Measurements from ENCODE around the gene SHISA7. TPM values are rescaled to one million over a fixed set of nuclear protein-coding genes. Genes with fewer than 3 reads are reported as not detected.

Gene SHISA7
- total and polyA plus RNA-seq, 7 donors: 0.01 TPM; not detected in 6

- TF ChIP-seq, protein P1, sequence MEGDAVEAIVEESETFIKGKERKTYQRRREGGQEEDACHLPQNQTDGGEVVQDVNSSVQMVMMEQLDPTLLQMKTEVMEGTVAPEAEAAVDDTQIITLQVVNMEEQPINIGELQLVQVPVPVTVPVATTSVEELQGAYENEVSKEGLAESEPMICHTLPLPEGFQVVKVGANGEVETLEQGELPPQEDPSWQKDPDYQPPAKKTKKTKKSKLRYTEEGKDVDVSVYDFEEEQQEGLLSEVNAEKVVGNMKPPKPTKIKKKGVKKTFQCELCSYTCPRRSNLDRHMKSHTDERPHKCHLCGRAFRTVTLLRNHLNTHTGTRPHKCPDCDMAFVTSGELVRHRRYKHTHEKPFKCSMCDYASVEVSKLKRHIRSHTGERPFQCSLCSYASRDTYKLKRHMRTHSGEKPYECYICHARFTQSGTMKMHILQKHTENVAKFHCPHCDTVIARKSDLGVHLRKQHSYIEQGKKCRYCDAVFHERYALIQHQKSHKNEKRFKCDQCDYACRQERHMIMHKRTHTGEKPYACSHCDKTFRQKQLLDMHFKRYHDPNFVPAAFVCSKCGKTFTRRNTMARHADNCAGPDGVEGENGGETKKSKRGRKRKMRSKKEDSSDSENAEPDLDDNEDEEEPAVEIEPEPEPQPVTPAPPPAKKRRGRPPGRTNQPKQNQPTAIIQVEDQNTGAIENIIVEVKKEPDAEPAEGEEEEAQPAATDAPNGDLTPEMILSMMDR (IDR thresholded peaks at IDR 0.05): no peak
- DNase-seq (no peak), ATAC-seq (no peak)
- Histone ChIP-seq H3K36me3 (ENCODE audit: insufficient read depth in 1 of 2, low read depth in 1 of 2) (no peaks in the 10 kb centered on the region), H3K27ac (no peak overlapping the region), H3K27me3 (ENCODE audit: insufficient read depth in 3 of 3, low read length in 2 of 3) (no peaks in the 10 kb centered on the region), H3K4me1 (peaks cover 2% of the 10 kb centered on the region), H3K9me3 (no peaks in the 10 kb centered on the region), H3K4me3 (no peak overlapping the region)
- intact Hi-C loops (cut with DNase I): loop anchor here (5.0 kb wide), 2 partner anchors 37 to 167 kb away; no protein-coding TSS in a partner anchor
- 71 to 79% (median 76%) methylated on average over 11 of the region's 11 CpGs for WGBS, 3 donors
Observed at GRCh38 chr19:55465460-55466240, 22.6 kb upstream of the SHISA7 start.

- intact Hi-C loops (cut with DNase I): loop anchor here (5.0 kb wide), 2 partner anchors 38 to 168 kb away; no protein-coding TSS in a partner anchor
- no peak within 1 kb of the TSS for H3K27ac ChIP-seq
- no peaks in the 10 kb centered on the region for H3K9me3 ChIP-seq
- H3K36me3 ChIP-seq (ENCODE audit: insufficient read depth in 1 of 2, low read depth in 1 of 2): no peaks in the 10 kb centered on the region
- peaks cover 2% of the 10 kb centered on the region for H3K4me1 ChIP-seq
- DNase-seq (no peak), ATAC-seq (no peak)
- no peaks in the 10 kb centered on the region for H3K27me3 ChIP-seq (ENCODE audit: insufficient read depth in 3 of 3, low read length in 2 of 3)
- TF ChIP-seq, protein P1 (IDR thresholded peaks at IDR 0.05): no peak
- no peak within 1 kb of the TSS for H3K4me3 ChIP-seq
- 63 to 77% (median 73%) methylated on average over 7 to 14 of the region's 14 CpGs for WGBS, 3 donors
Observed at GRCh38 chr19:55464662-55465054, 21.6 kb upstream of the SHISA7 start, which contains the start of gene C19orf85. C19orf85 (minus strand) TSS chr19:55464751; CDS start chr19:55464554, 197 bp downstream.

DNA sequence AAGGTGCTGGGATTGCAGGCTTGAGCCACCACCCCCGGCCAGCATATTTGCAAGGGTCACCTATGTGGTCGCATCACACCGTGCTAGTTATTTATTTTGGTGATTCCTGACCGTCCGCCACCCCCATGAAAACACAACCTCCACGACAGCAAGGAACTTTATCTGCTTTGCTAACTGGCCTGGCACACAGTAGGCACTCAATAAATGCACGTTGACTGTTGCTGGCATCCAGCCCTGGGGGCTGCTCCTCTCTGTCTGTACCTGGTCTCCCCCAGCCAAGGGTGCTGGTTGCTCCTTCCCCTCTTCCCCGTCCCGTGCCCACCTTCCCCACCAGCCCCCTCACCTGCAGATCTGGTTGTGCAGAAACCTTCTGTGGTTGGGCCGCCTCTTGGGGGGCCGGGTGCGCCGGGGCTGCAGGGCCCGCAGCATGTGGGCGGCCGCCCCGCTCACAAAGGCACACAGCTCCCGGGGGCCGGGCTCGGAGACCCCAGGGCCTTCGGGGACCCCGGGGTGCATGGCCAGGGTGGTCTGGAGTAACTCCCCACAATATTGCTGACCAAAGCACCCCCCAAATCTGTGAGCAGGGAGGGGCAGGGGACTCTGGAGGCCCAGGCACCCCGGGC lies 21.1 kb upstream of the SHISA7 start:
- no peak overlapping the region for H3K4me3 ChIP-seq
- H3K27me3 ChIP-seq (ENCODE audit: insufficient read depth in 3 of 3, low read length in 2 of 3): no peaks in the 10 kb centered on the region
- no peaks in the 10 kb centered on the region for H3K36me3 ChIP-seq (ENCODE audit: insufficient read depth in 1 of 2, low read depth in 1 of 2)
- no peaks in the 10 kb centered on the region for H3K9me3 ChIP-seq
- no peak overlapping the region for H3K27ac ChIP-seq
- DNase-seq: no peak
- intact Hi-C loops (cut with DNase I): no loop called here
- TF ChIP-seq, protein P1 (IDR thresholded peaks at IDR 0.05): no peak
- ATAC-seq: no peak
- peaks cover 2% of the 10 kb centered on the region for H3K4me1 ChIP-seq
- 66 to 76% (median 75%) methylated on average over 23 of the region's 23 CpGs for WGBS, 3 donors

- Histone ChIP-seq H3K4me1 (peaks cover 2% of the 10 kb centered on the region), H3K36me3 (ENCODE audit: insufficient read depth in 1 of 2, low read depth in 1 of 2) (no peaks in the 10 kb centered on the region), H3K4me3 (no peak overlapping the region), H3K27ac (no peak overlapping the region), H3K9me3 (no peaks in the 10 kb centered on the region), H3K27me3 (ENCODE audit: insufficient read depth in 3 of 3, low read length in 2 of 3) (no peaks in the 10 kb centered on the region)
- intact Hi-C loops (cut with DNase I): no loop called here
- TF ChIP-seq, protein P1 (IDR thresholded peaks at IDR 0.05): no peak
- no peak for ATAC-seq
- WGBS, 3 donors: 67 to 73% (median 69%) methylated on average over 14 to 15 of the region's 15 CpGs
- no peak for DNase-seq
Observed at GRCh38 chr19:55463583-55464031, 20.5 kb upstream of the SHISA7 start.

All from psoas muscle (tissue), 8 donors.